Activated CD4-positive, alpha-beta T cell treated with anti-CD3 and anti-CD28 coated beads, Interleukin-2, amount 50 U/mL, for 4 hours (primary cell): ENCODE results near the gene HLA-G.
"Not testable (repeated sequence)": the region's sequence is repeated elsewhere in the genome, so short reads cannot be mapped to it uniquely, and the experiment has no call there.

Source experiments
- DNase-seq, 2 experiments: peaks; one replicate each; pipeline ENCODE4 v3.0.0-alpha.2; 2020

HLA-G gene

DNA sequence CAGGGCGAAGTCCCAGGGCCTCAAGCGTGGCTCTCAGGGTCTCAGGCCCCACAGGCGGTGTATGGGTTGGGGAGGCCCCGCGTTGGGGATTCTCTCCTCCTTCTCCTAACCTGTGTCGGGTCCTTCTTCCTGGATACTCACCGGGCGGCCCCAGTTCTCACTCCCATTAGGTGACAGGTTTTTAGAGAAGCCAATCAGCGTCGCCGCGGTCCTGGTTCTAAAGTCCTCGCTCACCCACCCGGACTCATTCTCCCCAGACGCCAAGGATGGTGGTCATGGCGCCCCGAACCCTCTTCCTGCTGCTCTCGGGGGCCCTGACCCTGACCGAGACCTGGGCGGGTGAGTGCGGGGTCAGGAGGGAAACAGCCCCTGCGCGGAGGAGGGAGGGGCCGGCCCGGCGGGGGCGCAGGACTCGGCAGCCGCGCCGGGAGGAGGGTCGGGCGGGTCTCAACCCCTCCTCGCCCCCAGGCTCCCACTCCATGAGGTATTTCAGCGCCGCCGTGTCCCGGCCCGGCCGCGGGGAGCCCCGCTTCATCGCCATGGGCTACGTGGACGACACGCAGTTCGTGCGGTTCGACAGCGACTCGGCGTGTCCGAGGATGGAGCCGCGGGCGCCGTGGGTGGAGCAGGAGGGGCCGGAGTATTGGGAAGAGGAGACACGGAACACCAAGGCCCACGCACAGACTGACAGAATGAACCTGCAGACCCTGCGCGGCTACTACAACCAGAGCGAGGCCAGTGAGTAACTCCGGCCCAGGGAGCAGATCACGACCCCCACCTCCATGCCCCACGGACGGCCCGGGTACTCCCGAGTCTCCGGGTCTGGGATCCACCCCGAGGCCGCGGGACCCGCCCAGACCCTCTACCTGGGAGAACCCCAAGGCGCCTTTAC lies at the start of gene HLA-G:
Gene HLA-G (plus strand): TSS at position 247 of the 892 bp plus-strand sequence. CDS start 20 bp downstream, at position 267.
- no peak for DNase-seq

- DNase-seq = not testable (repeated sequence)
Measured at GRCh38 chr6:29780019-29780698, 47.5 kb upstream of the HLA-G start.

- DNase-seq = no peak
Measured at GRCh38 chr6:29789176-29789575, 38.4 kb upstream of the HLA-G start.

- no peak for DNase-seq
Measured at GRCh38 chr6:29790626-29791025, 37.0 kb upstream of the HLA-G start.

GRCh38 chr6:29791162-29791561 lies 36.5 kb upstream of the HLA-G start:
- DNase-seq = no peak

GRCh38 chr6:29791786-29792122 lies 35.9 kb upstream of the HLA-G start:
- DNase-seq = no peak

DNA sequence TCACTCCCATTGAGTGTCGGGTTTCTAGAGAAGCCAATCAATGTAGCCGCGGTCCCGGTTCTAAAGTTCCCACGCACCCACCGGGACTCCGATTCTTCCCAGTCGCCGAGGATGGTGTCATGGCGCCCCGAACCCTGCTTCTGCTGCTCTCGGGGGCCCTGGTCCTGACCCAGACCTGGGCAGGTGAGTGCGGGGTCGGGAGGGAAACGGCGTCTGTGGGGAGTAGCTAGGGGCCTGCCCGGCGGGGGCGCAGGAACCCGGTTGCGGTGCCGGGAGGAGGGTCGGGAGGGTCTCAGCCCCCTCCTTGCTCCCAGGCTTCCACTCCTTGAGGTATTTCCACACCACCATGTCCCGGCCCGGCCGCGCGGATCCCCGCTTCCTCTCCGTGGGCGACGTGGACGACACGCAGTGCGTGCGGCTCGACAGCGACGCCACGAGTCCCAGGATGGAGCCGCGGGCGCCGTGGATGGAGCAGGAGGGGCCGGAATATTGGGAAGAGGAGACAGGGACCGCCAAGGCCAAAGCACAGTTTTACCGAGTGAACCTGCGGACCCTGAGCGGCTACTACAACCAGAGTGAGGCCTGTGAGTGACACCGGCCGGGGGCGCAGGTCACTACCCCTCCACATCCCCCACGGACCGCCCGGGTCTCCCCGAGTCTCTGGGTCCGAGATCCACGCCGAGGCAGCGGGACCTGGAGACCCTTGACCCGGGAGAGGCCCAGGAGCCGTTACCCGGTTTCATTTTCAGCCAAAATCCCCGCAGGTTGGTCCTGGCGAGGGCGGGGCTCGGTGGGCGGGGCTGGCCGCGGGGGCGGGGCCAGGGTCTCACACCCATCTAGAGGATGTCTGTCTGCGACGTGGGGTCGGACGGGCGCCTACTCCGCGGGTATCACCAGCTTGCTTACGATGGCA lies 35.2 kb upstream of the HLA-G start:
- peak; percentile 77 to 81 for DNase-seq

DNA sequence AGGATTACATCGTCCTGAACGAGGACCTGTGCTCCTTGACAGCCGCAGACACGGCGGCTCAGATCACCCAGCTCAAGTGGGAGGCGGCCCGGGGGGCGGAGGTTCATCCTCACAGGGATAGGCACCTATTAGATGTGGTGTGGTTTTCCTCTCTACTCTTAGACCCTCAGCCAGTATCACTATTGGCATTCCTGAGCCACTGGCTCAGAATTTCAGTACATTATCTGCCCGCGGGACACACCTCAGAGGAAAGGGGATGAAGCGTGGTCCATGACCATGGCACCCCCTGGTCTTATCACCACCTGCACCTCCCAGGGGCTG lies 34.6 kb upstream of the HLA-G start:
- no peak for DNase-seq

DNA sequence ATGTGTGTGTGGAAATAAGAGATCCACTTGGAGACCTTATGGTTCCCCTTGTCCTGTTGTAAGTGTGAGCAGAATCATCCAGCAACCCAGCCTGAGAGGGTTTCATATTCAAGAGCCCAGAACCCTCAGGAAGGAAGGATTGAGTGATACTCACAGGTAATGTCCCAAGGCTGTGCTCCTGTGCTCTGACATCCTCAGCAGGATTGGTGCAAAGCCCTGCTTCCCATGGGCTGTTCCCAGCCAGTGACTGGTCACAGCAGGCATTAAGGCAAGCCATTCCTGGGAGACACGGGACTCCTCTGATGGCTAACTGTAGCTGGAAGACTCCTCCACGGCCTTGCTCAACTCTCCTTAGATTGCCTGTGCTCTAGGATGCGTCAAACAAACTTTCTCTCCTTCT lies 33.8 kb upstream of the HLA-G start:
- no peak for DNase-seq

- DNase-seq = no peak
Measured at GRCh38 chr6:29796026-29796425, 31.6 kb upstream of the HLA-G start.

- DNase-seq = no peak
Measured at GRCh38 chr6:29797135-29797534, 30.5 kb upstream of the HLA-G start.

- no peak for DNase-seq
Measured at GRCh38 chr6:29797966-29798365, 29.7 kb upstream of the HLA-G start.

DNA sequence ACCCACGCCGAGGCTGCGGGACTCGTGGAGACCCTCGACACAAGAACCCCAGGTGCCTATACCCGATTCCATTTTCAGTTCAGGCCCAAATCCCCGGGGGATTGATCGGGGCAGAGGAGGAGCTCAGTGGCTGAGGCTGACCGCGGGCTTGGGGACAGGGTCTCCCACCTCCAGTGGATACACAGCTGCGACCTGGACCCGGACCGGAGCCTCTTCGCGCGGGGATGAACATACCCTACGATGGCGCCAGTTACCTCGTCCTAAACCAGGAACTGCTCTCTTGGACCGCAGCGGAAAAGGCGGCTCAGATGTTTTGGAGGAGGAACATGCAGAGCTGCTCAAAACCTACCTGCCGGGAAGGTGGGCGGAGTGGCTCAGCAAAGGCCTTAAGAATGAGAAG lies 27.4 kb upstream of the HLA-G start:
- DNase-seq = no peak

DNA sequence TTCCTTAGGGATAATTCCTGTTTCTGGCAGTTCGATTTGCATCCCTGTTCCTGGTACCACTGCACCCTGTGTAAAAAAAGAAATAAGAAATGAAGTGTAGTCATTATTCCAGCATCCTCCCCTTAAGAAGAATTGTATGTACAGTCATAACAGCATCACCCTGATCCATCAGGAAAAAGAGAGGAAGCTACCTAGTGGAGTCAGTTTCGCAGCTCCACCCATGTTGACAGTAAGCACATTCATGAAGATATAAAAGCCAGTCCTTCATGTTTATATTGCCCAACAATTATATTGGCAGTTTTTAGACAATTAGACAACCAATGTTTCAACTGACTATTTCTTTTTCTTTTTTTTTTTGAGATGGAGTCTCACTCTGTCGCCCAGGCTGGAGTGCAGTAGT lies 21.2 kb upstream of the HLA-G start:
- no peak for DNase-seq

DNA sequence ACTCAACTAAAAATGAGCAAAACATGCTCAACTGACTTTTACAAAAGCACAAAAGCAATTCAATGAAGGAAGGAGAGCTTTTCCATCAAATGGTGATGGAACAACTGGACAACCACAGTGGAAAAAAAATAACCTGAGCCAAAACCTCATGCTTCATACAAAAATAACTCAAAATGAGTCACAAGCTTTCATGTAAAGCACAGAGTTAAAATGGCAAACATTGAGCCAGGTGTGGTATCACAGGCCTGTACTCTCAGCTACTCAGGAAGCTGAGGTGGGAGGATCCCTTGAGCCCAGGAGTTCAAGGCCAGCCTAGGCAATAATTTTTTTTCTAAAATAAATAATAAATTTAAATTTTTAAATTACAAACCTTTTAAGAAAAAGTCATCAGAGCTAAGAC lies 18.4 kb upstream of the HLA-G start:
- no peak for DNase-seq

DNA sequence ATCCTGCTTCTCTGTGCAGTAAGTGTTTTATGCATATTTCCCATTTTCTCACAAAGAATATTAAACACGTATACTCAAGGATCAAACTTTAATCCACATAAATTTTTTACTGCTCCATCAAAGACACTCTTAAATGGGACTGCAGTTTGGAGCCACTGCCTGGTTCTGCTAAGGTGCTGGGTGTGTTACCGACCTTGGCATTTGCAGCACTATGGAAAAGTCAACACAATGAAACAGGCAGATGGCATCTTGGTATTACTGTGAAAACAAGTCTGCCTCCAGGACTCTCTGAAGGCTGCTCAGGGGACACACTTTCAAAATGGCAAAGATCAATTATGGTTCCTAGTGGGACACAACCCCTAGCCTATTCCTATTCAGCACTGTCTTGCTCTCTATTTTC lies 17.3 kb upstream of the HLA-G start:
- no peak for DNase-seq

- no peak for DNase-seq
Measured at GRCh38 chr6:29811377-29811776, 16.2 kb upstream of the HLA-G start.

- no peak for DNase-seq
Measured at GRCh38 chr6:29813066-29813465, 14.6 kb upstream of the HLA-G start.

- DNase-seq = no peak
Measured at GRCh38 chr6:29813809-29814208, 13.8 kb upstream of the HLA-G start.

DNA sequence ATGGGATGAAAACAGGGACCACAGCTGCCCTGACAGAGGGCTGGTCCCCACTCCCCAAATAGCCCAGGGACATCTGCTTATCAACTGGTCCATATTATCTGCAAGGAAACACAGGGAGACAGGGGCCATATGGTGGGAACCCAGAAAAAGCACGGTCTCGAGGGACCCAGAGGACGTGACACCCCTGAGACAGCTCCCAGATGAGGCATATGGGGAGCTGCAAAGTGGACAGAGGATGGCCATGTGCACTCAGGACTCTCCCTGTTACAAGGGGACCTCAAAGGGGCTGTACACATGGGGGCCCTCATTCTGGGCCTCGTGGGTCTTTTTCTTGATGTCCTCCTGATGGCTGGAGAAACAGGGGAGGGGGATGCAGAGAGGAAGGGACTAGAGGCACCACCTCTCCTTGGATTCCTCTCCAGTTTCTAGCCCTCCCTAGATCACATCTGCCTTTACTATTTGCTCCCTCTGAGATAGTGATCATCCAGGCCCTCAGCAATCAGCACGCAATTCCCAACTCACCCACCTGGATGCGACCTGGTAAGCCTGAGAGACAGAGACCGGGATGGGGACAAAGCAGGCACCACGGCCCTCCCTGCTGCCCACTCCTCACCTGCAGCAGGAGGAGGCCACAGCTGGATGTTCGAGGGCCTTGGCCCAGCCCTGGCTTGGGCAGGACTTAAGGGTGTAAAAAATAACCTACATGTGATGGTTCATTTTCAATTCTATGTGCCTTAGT lies 13.1 kb upstream of the HLA-G start:
- no peak for DNase-seq

DNA sequence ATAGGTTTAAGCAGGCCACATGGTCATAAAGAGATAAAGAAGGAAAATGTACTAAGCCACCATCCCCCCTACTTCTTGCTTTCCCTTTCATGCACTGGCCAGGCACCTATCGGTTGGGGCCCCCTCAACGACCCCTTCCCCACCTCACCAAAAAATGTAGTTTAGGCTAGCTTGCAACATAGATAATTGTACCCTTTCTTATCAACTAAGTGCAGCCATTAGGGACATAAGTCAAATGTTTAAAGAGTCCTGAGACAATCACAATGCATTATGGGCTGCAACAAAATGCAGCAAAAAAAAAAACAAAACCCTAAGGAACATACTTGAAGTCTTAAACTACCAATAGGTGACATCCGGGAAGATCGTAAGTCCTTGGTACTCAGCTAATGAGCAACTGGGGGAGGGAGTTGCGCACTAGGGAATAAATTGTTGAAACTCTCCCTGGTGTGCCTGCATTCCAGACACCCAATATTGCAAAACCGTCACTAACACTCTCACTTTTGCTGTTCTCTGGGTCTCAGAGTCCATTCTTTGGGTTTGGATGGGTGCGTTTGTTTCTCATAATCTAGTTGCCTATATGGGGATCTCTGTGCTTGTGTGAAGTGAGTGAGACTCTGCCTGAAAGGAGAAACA lies 12.4 kb upstream of the HLA-G start:
- no peak for DNase-seq

- DNase-seq = no peak
Measured at GRCh38 chr6:29816030-29816429, 11.6 kb upstream of the HLA-G start.
